ENCODE measurements around the gene NRG3. TPM values are rescaled to one million over a fixed set of nuclear protein-coding genes. Genes with fewer than 3 reads are reported as not detected.

NRG3 gene
- total RNA-seq, 1 experiment from 2014 or later = not detected

GRCh38 chr10:81873231-81873931 is 1.6 kb upstream of the NRG3 start:
- no peak for DNase-seq
- Histone ChIP-seq H3K27ac (no peak overlapping the region), H3K4me3 (no peak overlapping the region), H3K9me3 (replicated peaks) (no peaks in the 10 kb centered on the region), H3K36me3 (no peaks in the 10 kb centered on the region), H3K27me3 (no peaks in the 10 kb centered on the region), H3K4me1 (no peaks in the 10 kb centered on the region)

- no peaks in the 10 kb centered on the region for H3K4me1 ChIP-seq
- no peaks in the 10 kb centered on the region for H3K27me3 ChIP-seq
- no peak overlapping the region for H3K4me3 ChIP-seq
- H3K9me3 ChIP-seq (replicated peaks) = no peaks in the 10 kb centered on the region
- no peak for DNase-seq
- no peaks in the 10 kb centered on the region for H3K36me3 ChIP-seq
- no peak overlapping the region for H3K27ac ChIP-seq
These were observed 820 bp upstream of the NRG3 start for GRCh38 chr10:81873932-81874816.

GRCh38 chr10:81875467-81876252 is 666 bp downstream of the NRG3 start:
- no peak overlapping the region for H3K27ac ChIP-seq
- H3K4me3 ChIP-seq = no peak overlapping the region
- no peak for DNase-seq
- H3K27me3 ChIP-seq = no peaks in the 10 kb centered on the region
- no peaks in the 10 kb centered on the region for H3K9me3 ChIP-seq (replicated peaks)
- no peaks in the 10 kb centered on the region for H3K4me1 ChIP-seq
- no peaks in the 10 kb centered on the region for H3K36me3 ChIP-seq

- no peak overlapping the region for H3K4me3 ChIP-seq
These were observed 1.5 kb downstream of the NRG3 start for GRCh38 chr10:81876253-81877077.

DNA sequence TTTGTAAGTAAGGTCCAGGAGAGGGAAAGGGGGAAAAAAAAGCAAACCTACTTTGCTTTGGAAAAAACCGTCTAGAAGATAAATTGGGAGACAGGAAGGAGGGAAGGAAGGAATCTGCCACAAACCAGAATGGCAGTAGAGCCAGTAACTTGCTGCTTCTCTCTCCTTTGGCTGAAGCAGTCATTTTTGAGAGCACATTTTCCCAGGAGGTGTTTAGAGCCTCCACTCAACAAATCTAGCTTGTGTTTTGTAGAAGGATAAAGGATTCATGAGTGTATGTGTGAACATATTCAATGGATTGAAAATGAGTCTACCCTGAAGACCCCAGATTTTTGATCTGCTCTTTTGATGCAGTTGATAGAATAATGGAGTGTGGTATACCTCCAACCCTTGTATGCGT is 2.6 kb downstream of the NRG3 start:
- H3K27me3 ChIP-seq = no peaks in the 10 kb centered on the region
- H3K4me1 ChIP-seq = no peaks in the 10 kb centered on the region
- DNase-seq = no peak
- no peaks in the 10 kb centered on the region for H3K36me3 ChIP-seq
- no peak overlapping the region for H3K4me3 ChIP-seq
- H3K9me3 ChIP-seq (replicated peaks) = no peaks in the 10 kb centered on the region
- H3K27ac ChIP-seq = no peak overlapping the region

More at GRCh38 chr10:81876253-81877077, 1.5 kb downstream of the NRG3 start:
- no peak for DNase-seq
- no peaks in the 10 kb centered on the region for H3K36me3 ChIP-seq
- H3K4me1 ChIP-seq = no peaks in the 10 kb centered on the region
- no peaks in the 10 kb centered on the region for H3K27me3 ChIP-seq
- H3K27ac ChIP-seq = no peak overlapping the region
- H3K9me3 ChIP-seq (replicated peaks) = no peaks in the 10 kb centered on the region

DNA sequence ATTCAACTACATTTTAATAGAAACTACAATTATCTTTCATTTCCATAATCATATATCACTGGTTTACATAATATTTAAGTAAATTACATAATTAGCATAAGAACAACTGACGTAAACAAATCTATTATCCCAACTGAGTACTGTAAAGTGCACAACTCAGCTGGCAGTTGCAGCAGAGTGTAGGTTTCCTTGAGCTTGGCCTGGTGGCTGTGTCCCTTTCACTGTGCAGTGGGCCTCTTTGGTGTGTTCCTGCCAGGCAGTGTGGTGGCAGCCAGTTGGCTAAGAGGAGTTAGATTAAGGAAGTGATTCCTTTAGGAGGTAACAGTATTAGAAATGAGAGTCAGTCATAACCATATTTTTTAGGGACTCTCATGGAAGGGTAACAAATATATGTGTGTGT is 7.0 kb downstream of the NRG3 start:
- H3K27ac ChIP-seq = no peak overlapping the region
- H3K9me3 ChIP-seq (replicated peaks) = no peaks in the 10 kb centered on the region
- H3K36me3 ChIP-seq = no peaks in the 10 kb centered on the region
- DNase-seq = no peak
- H3K4me1 ChIP-seq = no peaks in the 10 kb centered on the region
- no peaks in the 10 kb centered on the region for H3K27me3 ChIP-seq
- H3K4me3 ChIP-seq = no peak overlapping the region

DNA sequence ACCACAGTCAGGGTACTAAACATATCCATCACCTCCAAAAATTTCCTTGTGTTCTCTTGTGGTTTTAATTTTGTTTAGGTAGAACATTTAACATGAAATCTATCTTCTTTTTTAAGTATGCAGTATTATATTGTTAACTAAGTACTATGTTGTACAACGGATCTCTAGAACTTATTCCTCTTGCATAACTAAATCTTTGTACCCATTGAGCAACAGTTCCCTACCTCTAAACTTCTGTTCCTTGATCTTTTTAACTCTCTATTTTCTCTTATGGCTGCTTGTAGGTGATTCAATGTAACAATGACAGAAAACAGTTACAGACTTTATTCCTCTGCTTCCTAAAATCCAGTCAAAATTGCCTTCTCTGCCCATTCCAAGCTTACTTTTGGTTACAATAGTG is 9.9 kb downstream of the NRG3 start:
- H3K4me1 ChIP-seq = no peaks in the 10 kb centered on the region

DNA sequence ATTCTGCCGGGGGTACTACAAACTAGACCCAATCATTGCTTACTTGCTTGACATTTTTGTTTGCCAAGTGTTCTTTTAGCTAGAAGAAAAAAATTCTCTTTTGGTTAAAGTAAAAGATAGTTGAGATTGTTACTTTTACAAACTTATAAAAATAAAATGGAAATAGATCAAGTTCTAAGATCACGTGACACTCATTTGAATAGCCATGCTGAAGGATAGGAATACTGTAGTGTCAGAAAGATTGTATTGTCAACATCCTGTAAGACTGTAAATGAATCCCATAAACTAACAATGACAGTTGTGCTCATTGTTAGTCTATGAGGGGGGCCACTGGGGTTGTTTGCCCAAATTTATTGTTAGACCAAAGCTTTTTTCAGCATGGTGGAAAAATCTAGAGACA is 10.5 kb downstream of the NRG3 start:
- DNase-seq = no peak
- Histone ChIP-seq H3K9me3 (replicated peaks) (no peaks in the 10 kb centered on the region), H3K27ac (no peak overlapping the region), H3K36me3 (no peaks in the 10 kb centered on the region), H3K4me3 (no peak overlapping the region), H3K4me1 (no peaks in the 10 kb centered on the region), H3K27me3 (no peaks in the 10 kb centered on the region)

More for the DNA sequence above, 9.9 kb downstream of the NRG3 start:
- Histone ChIP-seq H3K36me3 (no peaks in the 10 kb centered on the region), H3K27me3 (no peaks in the 10 kb centered on the region), H3K9me3 (replicated peaks) (no peaks in the 10 kb centered on the region), H3K27ac (no peak overlapping the region), H3K4me3 (no peak overlapping the region)
- DNase-seq = no peak

DNA sequence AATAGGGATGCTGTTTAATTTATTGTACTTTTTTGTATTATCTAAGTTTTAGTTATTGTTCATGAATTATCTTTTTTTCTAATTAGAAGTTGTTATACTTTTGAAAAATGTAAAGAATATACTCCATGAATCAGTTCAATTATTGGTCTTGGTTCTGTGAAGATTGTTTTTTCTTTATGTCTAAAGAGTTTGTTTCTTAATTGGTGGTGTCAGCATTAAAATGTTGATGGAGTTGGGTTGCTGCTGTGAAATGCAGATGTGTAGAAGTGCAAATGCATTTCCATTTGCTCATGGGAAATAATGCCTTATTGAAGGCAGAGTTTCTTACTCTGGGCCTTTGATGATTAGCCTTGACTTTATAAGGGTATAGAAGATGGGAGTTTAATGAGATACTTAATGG is 11.9 kb downstream of the NRG3 start:
- Histone ChIP-seq H3K36me3 (no peaks in the 10 kb centered on the region), H3K4me3 (no peak overlapping the region), H3K4me1 (no peaks in the 10 kb centered on the region), H3K27ac (no peak overlapping the region), H3K27me3 (no peaks in the 10 kb centered on the region), H3K9me3 (replicated peaks) (no peaks in the 10 kb centered on the region)
- no peak for DNase-seq

DNA sequence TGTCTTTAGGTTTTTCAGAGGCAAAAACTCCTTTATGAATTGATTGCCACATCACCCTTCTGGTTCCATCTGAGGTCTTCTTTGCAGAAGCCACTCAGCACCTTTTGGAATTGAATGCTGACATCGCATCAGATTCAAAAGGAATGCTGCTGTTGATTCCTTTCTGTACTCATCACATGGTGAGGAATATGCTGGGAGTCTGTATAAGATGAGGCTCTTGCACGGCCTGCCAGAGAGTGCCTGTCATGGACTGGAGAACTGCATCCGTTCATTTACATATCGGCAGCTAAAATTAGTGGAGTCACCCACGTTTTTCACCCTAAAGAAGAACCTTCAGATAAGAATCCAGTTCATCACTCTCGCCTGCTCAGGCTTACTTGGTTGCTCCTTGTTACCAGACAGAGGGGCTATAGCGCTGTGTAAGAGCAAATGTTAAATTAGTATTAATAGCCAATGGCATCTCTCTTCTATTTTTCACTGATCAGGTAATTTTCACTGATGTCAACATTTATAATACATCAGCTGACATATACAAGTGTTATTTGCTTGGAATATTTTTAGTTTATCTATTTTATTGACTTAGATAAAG is 14.3 kb downstream of the NRG3 start:
- Histone ChIP-seq H3K4me3 (no peak overlapping the region), H3K36me3 (no peaks in the 10 kb centered on the region), H3K27me3 (no peaks in the 10 kb centered on the region), H3K27ac (no peak overlapping the region), H3K4me1 (no peaks in the 10 kb centered on the region), H3K9me3 (replicated peaks) (no peaks in the 10 kb centered on the region)
- no peak for DNase-seq

DNA sequence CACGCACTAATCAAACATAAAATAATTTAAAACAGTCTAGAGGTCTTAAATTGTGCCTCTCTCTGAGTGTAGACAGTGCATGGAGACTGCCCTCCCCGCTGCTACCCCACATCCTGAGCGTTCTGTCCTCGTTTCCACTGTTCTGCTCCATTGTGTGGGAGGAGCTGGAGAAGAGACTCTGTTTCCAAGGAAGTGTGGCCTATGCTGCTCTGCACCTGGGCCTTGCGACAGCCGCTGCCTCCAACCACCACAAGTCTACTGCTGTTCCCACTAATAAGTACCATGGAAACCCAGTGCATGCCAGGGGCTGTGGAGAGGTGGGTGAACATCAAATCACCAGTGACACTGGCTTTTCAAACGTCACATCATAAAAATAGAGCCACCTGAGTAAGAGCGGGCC is 19.6 kb downstream of the NRG3 start:
- Histone ChIP-seq H3K4me1 (no peaks in the 10 kb centered on the region), H3K9me3 (replicated peaks) (no peaks in the 10 kb centered on the region), H3K27me3 (no peaks in the 10 kb centered on the region), H3K36me3 (no peaks in the 10 kb centered on the region), H3K4me3 (no peak overlapping the region), H3K27ac (no peak overlapping the region)
- no peak for DNase-seq

DNA sequence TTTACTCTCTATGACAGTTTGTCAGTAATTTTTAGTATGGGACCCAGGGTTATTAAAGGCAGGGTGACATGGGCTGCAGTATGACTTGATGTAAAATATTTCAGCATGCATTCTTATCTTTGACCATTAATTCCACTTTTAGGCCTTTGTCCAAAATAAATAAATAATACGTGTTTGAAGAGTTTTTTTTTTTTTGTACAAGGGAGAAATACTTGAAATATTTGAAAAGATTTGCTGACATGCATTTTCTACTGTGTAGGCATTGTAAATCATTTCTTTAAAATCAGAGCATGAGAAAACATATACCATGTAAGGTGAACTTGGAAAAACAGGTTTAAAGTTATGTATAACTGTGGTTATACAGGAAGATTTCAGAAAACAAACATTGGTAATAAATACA is 23.5 kb downstream of the NRG3 start:
- Histone ChIP-seq H3K36me3 (no peaks in the 10 kb centered on the region), H3K4me3 (no peak overlapping the region), H3K4me1 (no peaks in the 10 kb centered on the region), H3K9me3 (replicated peaks) (no peaks in the 10 kb centered on the region), H3K27me3 (no peaks in the 10 kb centered on the region), H3K27ac (no peak overlapping the region)
- DNase-seq = no peak

DNA sequence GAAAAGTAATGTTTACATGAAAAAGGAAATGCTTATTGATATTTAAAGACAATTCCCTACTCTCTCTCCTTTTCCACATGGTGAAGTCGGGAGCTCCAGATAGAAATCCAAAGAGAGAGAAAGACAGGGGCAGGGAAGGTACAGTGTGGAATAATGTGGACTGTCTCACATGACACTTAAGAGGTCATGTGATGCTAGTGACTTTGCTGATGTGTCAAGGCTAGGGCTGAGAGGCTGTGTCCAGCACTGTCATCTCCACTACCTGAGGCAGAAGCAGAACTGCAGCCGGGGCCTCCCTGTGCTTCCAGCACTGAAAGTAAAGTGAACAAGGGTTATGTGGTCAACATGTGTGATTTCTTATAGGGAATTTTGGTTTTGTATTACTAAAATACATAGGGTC is 26.0 kb downstream of the NRG3 start:
- H3K36me3 ChIP-seq = no peaks in the 10 kb centered on the region
- H3K9me3 ChIP-seq (replicated peaks) = no peaks in the 10 kb centered on the region
- no peaks in the 10 kb centered on the region for H3K4me1 ChIP-seq
- no peak for DNase-seq
- no peaks in the 10 kb centered on the region for H3K27me3 ChIP-seq
- H3K27ac ChIP-seq = no peak overlapping the region
- no peak overlapping the region for H3K4me3 ChIP-seq

DNA sequence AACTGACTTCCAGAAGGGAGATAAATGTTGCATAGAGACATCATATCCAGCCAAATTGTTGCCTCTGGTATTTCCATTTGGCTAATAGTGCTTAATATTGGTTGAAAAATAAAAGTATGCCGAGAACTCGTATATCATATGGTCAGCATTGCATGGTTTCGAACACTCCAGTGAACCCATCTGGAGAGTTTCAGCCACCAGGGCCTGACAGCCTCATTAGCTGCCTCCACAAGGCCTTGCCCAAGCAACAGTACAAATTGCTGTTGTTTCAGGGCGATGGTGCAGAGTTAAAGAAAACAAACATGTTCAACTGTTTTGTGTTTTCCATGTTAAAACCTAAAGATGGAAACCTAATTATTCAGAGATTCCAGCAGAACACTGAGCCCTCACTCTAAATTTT is 28.5 kb downstream of the NRG3 start:
- DNase-seq = no peak
- Histone ChIP-seq H3K27ac (no peak overlapping the region), H3K9me3 (replicated peaks) (no peaks in the 10 kb centered on the region), H3K4me1 (no peaks in the 10 kb centered on the region), H3K27me3 (no peaks in the 10 kb centered on the region), H3K36me3 (no peaks in the 10 kb centered on the region), H3K4me3 (no peak overlapping the region)
